NCI-H345 treated with DMSO at 0.1 percent for 48 hours (cell line): ENCODE data around the gene SLC35E3.

Experiments
- DNase-seq: peaks from one replicate; lab custom pipeline; 2025; ENCODE audit not compliant: unreplicated experiment; lab: John Stamatoyannopoulos, UW

The SLC35E3 gene

GRCh38 chr12:68745904-68746571 is at the start of gene SLC35E3:
Gene SLC35E3, plus strand, starts transcription at chr12:68746176. Its CDS starts 202 bp downstream, at chr12:68746378.
- DNase-seq: peak; percentile 94

DNA sequence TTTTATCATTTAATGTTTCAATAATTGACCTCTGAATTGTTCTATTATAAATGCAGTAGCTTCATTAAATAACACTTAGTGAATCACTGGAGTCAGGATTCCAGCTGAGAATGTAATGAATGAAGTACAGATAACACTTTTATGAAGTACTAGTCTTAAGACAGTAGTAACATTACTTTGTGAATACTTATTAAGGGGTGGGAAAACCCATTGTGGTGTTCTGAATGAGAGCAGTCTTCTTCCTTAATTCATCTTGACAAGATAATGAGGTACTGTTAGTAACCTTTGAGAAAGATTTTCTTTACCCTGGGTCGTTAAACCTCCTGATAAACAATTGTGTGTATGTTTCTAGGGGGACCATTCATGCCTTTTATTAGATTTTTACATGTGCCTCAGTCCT is 46.5 kb upstream of the SLC35E3 start:
- no peak for DNase-seq

- no peak for DNase-seq
These were observed 18.2 kb upstream of the SLC35E3 start for GRCh38 chr12:68727776-68728175.

DNA sequence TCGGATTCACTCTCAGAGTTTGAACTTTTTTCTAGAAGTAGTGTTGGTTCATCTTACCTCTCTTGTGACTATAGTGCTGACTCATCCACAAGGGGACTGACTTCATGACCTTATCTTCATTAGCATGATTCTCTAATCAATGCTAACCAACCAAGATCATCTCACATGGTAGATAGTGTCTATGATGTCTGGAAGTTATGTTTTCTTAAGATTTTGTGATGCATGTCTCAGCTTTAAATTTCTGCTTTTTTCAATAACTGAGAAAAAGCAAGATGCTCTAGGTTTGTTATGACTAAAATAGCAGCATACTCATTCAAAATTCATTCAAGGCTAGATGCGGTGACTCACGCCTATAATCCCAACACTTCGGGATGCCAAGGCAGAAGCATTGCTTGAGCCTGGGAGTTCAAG is 12.3 kb upstream of the SLC35E3 start:
- no peak for DNase-seq

DNA sequence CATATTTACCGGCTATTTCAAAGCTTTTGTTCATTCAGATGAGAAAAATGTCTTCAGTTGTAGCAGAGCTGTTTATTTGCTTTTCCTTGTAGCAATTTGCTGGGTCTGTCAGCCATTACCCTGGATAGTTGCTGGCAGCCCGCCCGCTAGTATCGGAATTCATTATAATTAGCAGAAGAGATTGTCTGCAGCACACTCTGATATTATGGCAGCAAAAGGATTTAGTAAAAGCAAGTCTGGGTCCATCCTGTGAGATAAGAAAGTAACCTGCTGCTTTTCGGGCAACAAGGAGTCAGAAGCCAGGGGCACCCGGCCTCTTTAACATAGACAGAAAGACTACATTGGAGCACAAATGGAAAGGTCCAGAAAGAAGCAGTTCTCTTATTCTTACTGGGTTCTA is 6.1 kb upstream of the SLC35E3 start:
- DNase-seq: no peak

- no peak for DNase-seq
These were observed 2.6 kb upstream of the SLC35E3 start for GRCh38 chr12:68743356-68743755.

DNA sequence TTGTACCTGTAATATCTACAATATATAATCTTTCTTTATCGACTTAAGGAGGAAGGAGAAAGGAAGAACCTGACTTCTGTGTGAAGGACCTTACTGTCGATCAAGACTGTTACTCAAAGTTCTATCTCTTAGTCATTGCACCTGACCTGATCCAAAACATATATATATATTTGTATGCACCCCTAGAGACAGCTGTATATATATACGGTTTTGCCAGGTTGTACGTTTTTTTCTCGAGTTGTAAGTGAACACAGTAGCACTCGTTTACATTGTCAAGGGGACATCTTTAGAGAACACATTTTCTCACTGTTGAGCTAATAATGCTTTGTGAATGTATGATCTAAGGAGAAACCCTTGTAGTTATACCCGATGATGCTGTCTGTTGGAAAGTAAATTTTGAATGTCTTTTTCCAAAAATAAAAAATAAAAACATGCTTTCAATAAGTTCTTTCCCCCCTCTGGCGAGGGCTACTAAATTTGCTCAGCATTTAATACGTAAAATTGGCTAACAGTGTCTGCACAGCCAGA is 536 bp upstream of the SLC35E3 start:
- no peak for DNase-seq

- DNase-seq: peak; percentile 25
These were observed 700 bp downstream of the SLC35E3 start for GRCh38 chr12:68746572-68747180.

- DNase-seq: no peak
These were observed 3.5 kb downstream of the SLC35E3 start for GRCh38 chr12:68749443-68749842.

- no peak for DNase-seq
These were observed 3.9 kb downstream of the SLC35E3 start for GRCh38 chr12:68749861-68750260.

- DNase-seq: no peak
These were observed 4.5 kb downstream of the SLC35E3 start for GRCh38 chr12:68750506-68750905.

- DNase-seq: no peak
These were observed 9.7 kb downstream of the SLC35E3 start for GRCh38 chr12:68755536-68756243.

GRCh38 chr12:68759852-68760251 is 13.9 kb downstream of the SLC35E3 start:
- no peak for DNase-seq

GRCh38 chr12:68760806-68761441 is 14.9 kb downstream of the SLC35E3 start:
- no peak for DNase-seq

DNA sequence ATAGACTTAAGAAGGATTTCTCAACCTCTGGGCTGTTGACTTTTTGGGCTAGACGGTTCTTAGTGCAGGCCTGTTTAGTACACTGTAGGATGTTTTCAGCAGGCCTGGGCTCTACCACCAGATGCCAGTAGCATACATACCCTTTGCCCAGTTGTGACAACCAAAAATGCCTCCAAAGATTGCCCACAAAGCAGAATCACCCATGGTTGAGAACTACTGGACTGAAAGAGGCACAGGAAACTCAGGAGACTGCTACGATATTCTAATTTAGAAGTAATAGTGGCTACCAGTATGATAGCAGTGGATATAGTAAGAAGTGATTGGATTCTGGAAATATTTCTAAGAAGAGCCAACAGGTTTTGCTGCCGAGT is 15.5 kb downstream of the SLC35E3 start:
- no peak for DNase-seq

- DNase-seq: no peak
These were observed 16.1 kb downstream of the SLC35E3 start for GRCh38 chr12:68761901-68762630.

- no peak for DNase-seq
These were observed 16.7 kb downstream of the SLC35E3 start for GRCh38 chr12:68762691-68763090.

DNA sequence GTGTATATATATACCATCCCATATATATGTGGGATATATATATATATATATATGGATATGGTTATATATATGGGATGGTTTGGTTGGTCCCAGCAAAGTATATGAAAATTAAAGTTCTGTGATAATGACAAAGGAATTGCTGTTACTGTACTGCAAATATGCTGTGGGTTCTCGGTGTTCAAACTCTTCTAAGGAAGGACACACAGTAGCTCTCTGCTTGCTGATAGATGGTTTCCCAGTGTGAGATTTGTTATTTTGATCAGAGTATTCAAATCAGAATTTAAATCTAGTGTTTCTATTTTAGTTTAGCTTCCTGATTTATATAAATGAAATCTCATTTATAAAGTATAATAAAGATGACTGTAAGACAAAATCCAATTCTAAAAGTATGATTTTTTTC is 19.7 kb downstream of the SLC35E3 start:
- DNase-seq: no peak

DNA sequence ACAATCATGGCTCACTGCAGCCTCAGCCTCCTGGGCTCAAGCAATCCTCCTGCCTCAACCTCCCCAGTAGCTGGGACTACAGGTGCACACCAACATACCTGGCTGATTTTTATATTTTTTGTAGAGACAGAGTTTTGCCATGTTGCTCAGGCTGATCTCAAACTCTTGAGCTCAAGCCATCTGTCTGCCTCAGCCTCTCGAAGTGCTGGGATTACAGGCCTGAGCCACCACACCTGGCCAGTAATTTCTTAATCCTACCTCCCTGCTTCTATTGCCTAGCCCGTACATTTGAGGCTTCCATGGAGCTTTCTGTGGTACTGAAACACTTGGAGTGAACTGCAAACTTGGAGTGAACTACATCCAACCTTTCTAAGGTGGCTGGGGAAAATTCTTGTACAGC is 20.7 kb downstream of the SLC35E3 start:
- DNase-seq: no peak

- no peak for DNase-seq
These were observed 21.2 kb downstream of the SLC35E3 start for GRCh38 chr12:68767191-68767590.

- no peak for DNase-seq
These were observed 22.5 kb downstream of the SLC35E3 start for GRCh38 chr12:68768431-68768939.
